Adrenal gland (tissue), 12 donors: Measurements from ENCODE around the gene UNC13D. TPM values are rescaled to one million over a fixed set of nuclear protein-coding genes. Genes with fewer than 3 reads are reported as not detected.

Experiments used
- DNase-seq, 7 donors: peaks; one replicate each; pipeline ENCODE4 v3.0.0-alpha.2; 2019 to 2020
- H3K27ac ChIP-seq, 5 donors: fragments of 200-600 bp; sonication (generic) in 4 of 5; 1 replicate in 3 of 5; 2 replicates in 2 of 5; pipeline versions ENCODE4 v1.5.1 to v1.8.0; 2016 to 2020; ENCODE audit warnings: mild to moderate bottlenecking in 1 of 5
- H3K27me3 ChIP-seq: fragments of 200-600 bp; 2 replicates; pipeline ENCODE4 v1.8.0; 2021
- H3K36me3 ChIP-seq, 2 donors: fragments of 200-600 bp; replicated peaks in 1 of 2; 1 replicate in 1 of 2; 2 replicates in 1 of 2; pipeline versions ENCODE4 v1.5.1 to v1.8.0; 2018 to 2022
- H3K4me1 ChIP-seq, 2 donors: fragments of 200-600 bp; replicated peaks in 1 of 2; 1 replicate in 1 of 2; 2 replicates in 1 of 2; pipeline versions ENCODE4 v1.5.1 to v1.8.0; 2018 to 2021
- H3K4me3 ChIP-seq, 4 donors: fragments of 200-600 bp; sonication (generic) in 3 of 4; one replicate each; pipeline ENCODE4 v1.5.1; 2016 to 2018
- H3K9me3 ChIP-seq, 3 donors: fragments of 200-600 bp; sonication (generic) in 1 of 3; replicated peaks in 1 of 3; 1 replicate in 2 of 3; 2 replicates in 1 of 3; pipeline versions ENCODE4 v1.5.1 to v1.8.0; 2016 to 2021
- CTCF ChIP-seq, 6 experiments: fragments of 450-650 bp in 4 of 6; fragments of 200-600 bp in 2 of 6; sonication (generic) in 1 of 6; IDR thresholded peaks; 1 replicate in 5 of 6; 2 replicates in 1 of 6; pipeline versions ENCODE4 v1.5.1 to v1.8.0; 2016 to 2021; ENCODE audit warnings: antibody characterized with exemption in 6 of 6, mild to moderate bottlenecking in 2 of 6, moderate library complexity in 1 of 6
- POLR2A ChIP-seq, 2 donors: fragments of 450-650 bp; IDR thresholded peaks; one replicate each; pipeline ENCODE4 v1.6.1; 2017; ENCODE audit warnings: antibody characterized with exemption in 2 of 2, mild to moderate bottlenecking in 2 of 2, moderate library complexity in 1 of 2
- WGBS, 4 donors: extraction: QIAGEN DNeasy Blood & Tissue Kit in 2 of 4; methylation state at CpG; one replicate each; pipeline versions ENCODE4 v1.1.5 to v1.1.7; 2013 to 2017; 5-methylcytosine and 5-hydroxymethylcytosine counted together
- intact Hi-C, 2 donors: fragments of 100-400 bp; cut with DNase I; formaldehyde crosslinking; loops; one replicate each; pipeline versions ENCODE4 v1.14.1 to v1.15.0; 2022 to 2023
- polyA plus RNA-seq, 3 donors: library from polyadenylated mRNA; stranded (reverse); fragments of 200-250 nt in 2 of 3; fragments of 350-450 nt in 1 of 3; fragmentation: Illumina TruSeq in 1 of 3; extraction: RNeasy Lipid Tissue Mini Kit (QIAGEN cat#74804) in 1 of 3; gene quantifications; one replicate each; pipeline ENCODE4 v1.2.3, GENCODE V29; 2013 to 2014
- total RNA-seq, 9 donors: library from RNA; depleted of rRNA in 4 of 9; stranded (reverse); fragments of >200 nt in 4 of 9; fragments of 120-200 nt in 1 of 9; fragmentation: NEBNext Ultra II Directional in 1 of 9; extraction: Animal tissue kit (Norgen Biotek cat#: 25700) in 1 of 9; gene quantifications; one replicate each; pipeline versions ENCODE4 v1.1.0 to v1.2.4, GENCODE V29; 2013 to 2023
- donor health status: healthy with polysubstance abuse.
- donor health status: Bipolar disorder and iron deficiency.
- donor health status: DM: yes; HTN: yes; CAD: no.
- donor health status: DM: no; HTN: no; CAD: no.
- donor health status: DM: no; HTN: no; CAD: no.
- donor health status: DM: yes; HTN: yes; CAD: no.

Gene UNC13D
- total and polyA plus RNA-seq, 12 donors: 3.0 to 47.5 (median 13.8) TPM

GRCh38 chr17:75850928-75851692 is 6.9 kb upstream of the UNC13D start:
- intact Hi-C loops: no loop called here

GRCh38 chr17:75849724-75850123 is 5.5 kb upstream of the UNC13D start:
- no peak for TF ChIP-seq CTCF (IDR thresholded peaks at IDR 0.05)
- no peak for TF ChIP-seq POLR2A (IDR thresholded peaks at IDR 0.05)
- Histone ChIP-seq H3K4me3 (no peak overlapping the region), H3K27ac (peak overlapping the region in 4 of 5 donors; percentile 10 to 97 (median 57)), H3K4me1 (peaks cover 39 to 82% of the 10 kb centered on the region in 2 donors), H3K36me3 (peaks cover 0 to 64% of the 10 kb centered on the region in 2 donors), H3K9me3 (no peaks in the 10 kb centered on the region), H3K27me3 (no peaks in the 10 kb centered on the region)
- DNase-seq: peak in 3 of 7 donors; percentile 53 to 61 (median 58)
- intact Hi-C loops: no loop called here
- WGBS, 4 donors: 51 to 70% (median 60%) methylated on average over 5 to 9 of the region's 9 CpGs

More at GRCh38 chr17:75850928-75851692, 6.9 kb upstream of the UNC13D start:
- 64 to 69% (median 66%) methylated on average over 7 to 12 of the region's 12 CpGs for WGBS, 4 donors
- peaks cover 25 to 68% of the 10 kb centered on the region in 2 donors for H3K4me1 ChIP-seq
- peak overlapping the region; percentile 34 to 97 (median 41) for H3K27ac ChIP-seq
- H3K36me3 ChIP-seq: peaks cover 0 to 59% of the 10 kb centered on the region in 2 donors
- H3K4me3 ChIP-seq: no peak overlapping the region
- H3K27me3 ChIP-seq: no peaks in the 10 kb centered on the region
- H3K9me3 ChIP-seq: no peaks in the 10 kb centered on the region
- peak in 5 of 7 donors; percentile 70 to 81 (median 78) for DNase-seq
- TF ChIP-seq CTCF (IDR thresholded peaks at IDR 0.05) (no peak), POLR2A (IDR thresholded peaks at IDR 0.05) (no peak)

GRCh38 chr17:75849279-75849646 is 5.1 kb upstream of the UNC13D start:
- intact Hi-C loops: no loop called here
- Histone ChIP-seq H3K36me3 (peaks cover 0 to 64% of the 10 kb centered on the region in 2 donors), H3K9me3 (no peaks in the 10 kb centered on the region), H3K4me3 (no peak overlapping the region), H3K4me1 (peaks cover 43 to 84% of the 10 kb centered on the region in 2 donors), H3K27me3 (no peaks in the 10 kb centered on the region), H3K27ac (peak overlapping the region; percentile 16 to 97 (median 71))
- DNase-seq: peak in 1 of 7 donors; percentile 55
- TF ChIP-seq POLR2A (IDR thresholded peaks at IDR 0.05): no peak
- TF ChIP-seq CTCF (IDR thresholded peaks at IDR 0.05): no peak
- 24 to 70% (median 59%) methylated on average over 10 to 11 of the region's 11 CpGs for WGBS, 4 donors

DNA sequence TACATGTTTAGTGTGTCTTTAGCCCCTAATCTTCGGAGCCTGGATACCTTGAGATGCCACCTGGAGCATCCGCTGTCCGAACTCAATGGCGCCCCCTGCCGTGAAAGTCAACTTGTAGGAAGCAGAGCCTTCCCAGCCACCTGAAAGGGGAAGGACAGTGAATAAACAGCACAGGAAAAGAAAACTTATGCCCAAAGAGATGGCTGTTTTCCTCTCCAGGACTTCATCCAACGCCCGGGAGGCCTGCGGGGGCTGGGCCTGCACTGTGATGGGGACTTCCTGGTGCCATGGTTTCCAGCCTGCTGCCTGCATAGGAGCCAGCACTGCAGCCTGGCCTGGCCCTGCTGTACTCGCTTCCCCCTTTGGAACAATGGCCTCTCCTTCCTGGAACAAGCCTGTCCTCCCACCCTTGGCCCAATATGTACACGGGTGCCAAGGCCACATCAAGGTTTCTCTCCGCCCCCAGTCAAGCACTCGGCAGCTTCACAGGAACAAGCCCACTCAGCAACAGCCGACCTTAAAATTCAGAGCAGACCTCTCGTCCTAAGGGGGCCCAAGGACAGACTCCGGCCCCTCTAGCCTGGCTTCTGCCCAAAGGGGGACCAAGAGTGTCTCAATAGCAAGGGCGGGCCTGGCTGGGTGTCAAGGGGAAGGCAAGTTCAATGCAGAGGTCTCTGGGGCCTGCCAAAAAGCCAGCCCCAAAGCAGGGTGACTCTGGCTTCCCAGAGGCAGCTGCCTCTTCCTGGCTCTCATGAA is 4.5 kb upstream of the UNC13D start:
- DNase-seq: peak; percentile 78 to 92 (median 82)
- no peaks in the 10 kb centered on the region for H3K9me3 ChIP-seq
- TF ChIP-seq CTCF (IDR thresholded peaks at IDR 0.05) (peak; percentile 27 to 72 (median 56)), POLR2A (IDR thresholded peaks at IDR 0.05) (peak in 1 of 2 donors; percentile 22)
- intact Hi-C loops: no loop called here
- no peak overlapping the region for H3K4me3 ChIP-seq
- H3K27me3 ChIP-seq: no peaks in the 10 kb centered on the region
- 17 to 22% (median 20%) methylated on average over 7 to 16 of the region's 16 CpGs for WGBS, 4 donors
- H3K27ac ChIP-seq: peak overlapping the region; percentile 16 to 97 (median 71)
- peaks cover 41 to 84% of the 10 kb centered on the region in 2 donors for H3K4me1 ChIP-seq
- H3K36me3 ChIP-seq: peaks cover 0 to 64% of the 10 kb centered on the region in 2 donors
